Posterior cingulate gyrus (tissue), 11 donors: ENCODE measurements around the gene KCNK13.
"Not testable (repeated sequence)": the region's sequence is repeated elsewhere in the genome, so short reads cannot be mapped to it uniquely, and the experiment has no call there.

Experiments
- DNase-seq, 10 donors: peaks; one replicate each; pipeline versions ENCODE4 v3.0.0 to v3.0.0-alpha.2; 2020 to 2021; ENCODE audit warnings: mixed read lengths in 3 of 10
- intact Hi-C: fragments of 100-400 bp; cut with DNase I; formaldehyde crosslinking; loops from one replicate; pipeline ENCODE4 v1.15.1; 2023

Gene KCNK13

DNA sequence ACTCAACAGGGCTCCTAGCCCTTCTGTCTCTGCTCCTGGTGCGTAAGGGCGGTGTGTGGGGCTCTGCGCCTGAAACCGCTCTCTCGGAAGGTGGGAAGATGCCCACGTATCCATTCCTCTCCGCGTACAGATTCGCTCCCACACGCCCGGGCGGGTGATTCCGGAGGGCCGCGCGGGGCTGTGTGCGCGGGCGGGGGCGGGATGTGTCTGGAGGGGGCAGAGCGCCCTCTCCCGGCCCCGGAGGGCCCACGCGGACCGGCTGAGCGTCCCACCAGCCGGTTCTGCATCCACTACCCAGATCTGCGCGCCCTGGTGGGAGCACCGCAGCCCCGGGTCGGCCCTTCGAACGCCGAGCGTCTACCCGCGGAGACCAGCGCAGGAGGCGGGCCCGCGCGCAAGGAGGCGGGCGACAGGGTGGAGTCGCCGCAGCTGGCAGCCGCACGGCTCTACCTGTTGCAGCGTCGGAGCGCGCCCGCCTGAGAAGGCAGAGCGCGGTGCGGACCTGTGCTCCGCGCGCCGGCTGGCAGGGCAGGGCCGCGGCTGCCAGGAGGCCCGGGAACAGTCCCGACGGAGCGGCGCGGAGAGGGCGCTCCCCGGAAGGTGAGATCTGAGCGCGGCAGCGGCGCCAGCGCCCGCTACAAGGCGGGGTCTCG lies 1.4 kb upstream of the KCNK13 start:
- DNase-seq = peak; percentile 27 to 95 (median 64)
- intact Hi-C loops = loop anchor here (1.0 to 5.0 kb wide), 2 partner anchors 87 to 1018 kb away; no protein-coding TSS in a partner anchor

DNA sequence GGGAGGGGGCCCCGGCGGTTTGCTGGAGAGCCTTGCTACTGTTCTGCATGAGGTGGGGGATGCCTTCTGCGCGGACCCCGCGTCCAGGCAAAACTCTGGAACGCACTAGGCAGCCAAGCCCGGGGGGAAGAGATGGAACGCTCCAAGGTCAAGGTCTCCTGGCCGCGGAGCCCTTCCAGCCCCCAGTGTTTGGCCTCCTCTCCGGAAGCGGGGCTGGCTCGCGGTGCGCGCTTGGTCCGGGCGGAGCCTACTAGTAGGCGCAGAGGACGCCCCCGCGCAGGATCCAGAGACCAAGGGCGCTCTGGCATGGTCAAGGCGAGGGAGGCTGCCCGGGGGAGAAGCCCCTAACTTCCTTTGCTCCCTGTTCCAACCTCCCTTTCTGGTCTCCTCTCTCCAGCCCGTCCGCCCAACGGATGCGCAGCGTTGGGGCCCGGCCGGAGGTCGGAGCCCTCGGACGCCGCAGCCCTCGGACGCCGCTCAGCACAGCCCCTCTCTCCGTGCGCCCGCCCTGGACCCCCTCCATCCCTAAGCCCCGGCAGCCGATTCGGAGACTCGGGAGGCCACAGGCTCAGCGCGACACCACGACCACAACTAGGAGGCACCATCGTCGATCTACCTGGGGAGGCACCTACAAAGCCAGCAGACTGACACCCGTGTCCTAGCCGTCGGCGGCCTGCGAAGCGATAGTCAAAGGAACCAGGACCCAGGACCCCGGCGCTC lies 669 bp upstream of the KCNK13 start:
- intact Hi-C loops = loop anchor here (1.0 to 5.0 kb wide), 2 partner anchors 88 to 1019 kb away; no protein-coding TSS in a partner anchor
- DNase-seq = peak in 1 of 10 donors; percentile 84

DNA sequence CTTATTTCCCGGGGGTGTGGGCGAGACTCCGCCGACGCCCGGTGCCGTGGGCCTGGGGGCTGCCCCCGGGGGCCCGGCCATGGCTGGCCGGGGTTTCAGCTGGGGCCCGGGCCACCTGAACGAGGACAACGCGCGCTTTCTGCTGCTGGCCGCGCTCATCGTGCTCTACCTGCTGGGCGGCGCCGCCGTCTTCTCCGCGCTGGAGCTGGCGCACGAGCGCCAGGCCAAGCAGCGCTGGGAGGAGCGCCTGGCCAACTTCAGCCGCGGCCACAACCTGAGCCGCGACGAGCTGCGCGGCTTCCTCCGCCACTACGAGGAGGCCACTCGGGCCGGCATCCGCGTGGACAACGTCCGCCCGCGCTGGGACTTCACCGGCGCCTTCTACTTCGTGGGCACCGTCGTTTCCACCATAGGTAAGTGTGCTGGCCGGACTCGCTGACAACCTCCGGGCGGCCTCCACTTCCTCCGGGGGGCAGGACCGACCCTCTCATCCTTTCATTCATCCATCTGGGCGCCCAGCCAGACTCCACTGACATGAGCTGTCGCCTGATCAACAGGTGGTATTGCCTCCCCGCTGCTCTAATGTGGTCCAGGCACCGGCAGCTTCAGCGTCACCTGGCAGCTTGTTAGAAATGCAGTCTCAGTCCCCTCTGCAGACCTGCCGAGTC lies 467 bp downstream of the KCNK13 start:
- DNase-seq = peak in 2 of 10 donors; percentile 15 to 80
- intact Hi-C loops = loop anchor here (5.0 kb wide), 1 partner anchor 1020 kb away; no protein-coding TSS in a partner anchor

DNA sequence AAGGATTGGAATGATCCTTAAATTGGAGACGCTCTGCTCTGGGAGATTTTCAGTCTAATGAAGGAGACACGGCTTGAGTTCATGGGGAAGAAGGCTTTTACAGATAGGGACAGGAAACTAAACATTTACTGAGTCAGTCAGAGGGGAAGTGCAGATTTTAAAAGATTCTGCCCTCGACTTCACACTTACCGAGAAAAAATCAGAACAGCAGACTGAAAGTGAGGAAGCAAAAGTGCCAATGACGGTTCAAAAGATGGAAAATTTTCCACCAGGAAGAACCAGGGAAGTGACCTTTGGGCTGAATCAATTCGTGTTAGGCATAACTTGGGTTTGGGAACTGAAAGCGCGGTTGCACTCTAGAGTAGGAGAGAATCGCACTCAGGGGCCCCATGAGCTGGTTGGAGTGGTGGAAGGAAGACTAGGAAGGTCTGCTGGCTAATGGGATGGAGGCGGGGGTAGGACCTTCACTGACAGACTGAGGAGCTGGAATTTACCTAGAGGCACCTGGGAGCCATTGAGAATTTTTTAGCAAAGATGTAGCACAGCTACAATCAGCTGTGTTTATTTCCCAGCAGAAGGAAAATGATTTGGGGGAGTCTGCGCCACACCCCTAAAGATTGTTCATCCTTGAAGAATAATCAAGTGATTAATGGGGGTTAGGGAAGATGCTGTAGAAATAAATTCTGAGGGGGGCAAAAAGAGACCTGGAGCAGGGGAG lies 1.2 kb downstream of the KCNK13 start:
- intact Hi-C loops = loop anchor here (5.0 kb wide), 1 partner anchor 1021 kb away; no protein-coding TSS in a partner anchor
- DNase-seq = no peak

DNA sequence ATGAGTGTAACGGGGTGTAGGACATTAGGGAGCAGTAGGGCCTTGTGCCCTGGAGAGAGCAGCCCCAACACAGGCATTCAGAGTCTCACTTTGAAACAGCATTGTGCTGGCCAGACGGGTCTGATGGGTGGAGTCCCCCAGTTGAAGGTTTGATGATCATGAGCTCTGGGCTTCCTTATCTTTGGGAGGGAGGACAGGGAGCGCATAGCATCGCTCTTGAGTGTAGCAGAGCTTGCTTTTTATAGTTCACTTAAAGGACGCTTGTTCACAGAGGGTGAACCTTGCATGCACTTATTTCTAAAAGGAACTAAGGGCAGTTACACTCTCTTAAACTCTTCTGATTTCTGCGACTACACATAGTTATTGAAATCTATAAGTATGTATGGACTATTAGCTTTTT lies 10.6 kb downstream of the KCNK13 start:
- intact Hi-C loops = no loop called here
- DNase-seq = no peak

DNA sequence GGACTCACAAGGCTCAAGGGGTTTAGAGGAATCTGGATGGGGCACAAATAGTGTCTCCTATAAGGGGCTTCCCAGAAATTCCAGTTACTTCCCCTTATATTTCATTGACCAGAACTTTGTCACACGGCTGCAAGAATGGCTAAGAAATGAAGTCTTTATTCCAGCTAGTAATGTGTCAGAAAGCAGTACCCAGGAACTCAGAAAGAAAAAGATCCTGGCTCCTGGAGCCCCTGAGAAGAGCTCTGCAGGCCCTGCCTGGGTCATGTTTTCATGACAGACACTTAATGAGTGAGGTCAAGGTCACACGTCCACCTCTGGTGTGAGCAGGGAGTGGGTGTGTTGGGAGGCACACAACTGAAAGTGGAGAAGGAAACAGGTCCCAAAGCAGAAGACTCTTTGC lies 17.8 kb downstream of the KCNK13 start:
- intact Hi-C loops = no loop called here
- no peak for DNase-seq

DNA sequence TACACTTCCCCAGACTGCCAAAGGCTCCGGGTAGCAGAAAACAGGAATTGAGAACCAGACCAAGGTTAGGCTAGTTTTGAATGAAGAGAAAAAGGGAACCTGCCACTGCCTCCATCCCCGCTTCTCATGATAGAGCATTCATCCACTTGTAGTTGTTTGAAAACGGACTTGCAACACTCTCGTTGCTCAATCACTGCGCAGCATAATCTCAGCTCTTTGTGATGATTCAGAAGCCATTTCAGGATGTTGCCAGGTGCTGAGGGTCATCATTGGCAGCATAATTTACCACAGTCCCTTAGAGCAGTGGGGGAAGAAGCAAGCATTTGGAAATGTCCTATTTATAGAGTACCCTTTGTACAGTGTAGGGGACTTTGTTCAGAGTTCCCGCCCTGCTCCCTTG lies 25.6 kb downstream of the KCNK13 start:
- intact Hi-C loops = no loop called here
- DNase-seq = peak in 4 of 10 donors; percentile 10 to 31 (median 10)

DNA sequence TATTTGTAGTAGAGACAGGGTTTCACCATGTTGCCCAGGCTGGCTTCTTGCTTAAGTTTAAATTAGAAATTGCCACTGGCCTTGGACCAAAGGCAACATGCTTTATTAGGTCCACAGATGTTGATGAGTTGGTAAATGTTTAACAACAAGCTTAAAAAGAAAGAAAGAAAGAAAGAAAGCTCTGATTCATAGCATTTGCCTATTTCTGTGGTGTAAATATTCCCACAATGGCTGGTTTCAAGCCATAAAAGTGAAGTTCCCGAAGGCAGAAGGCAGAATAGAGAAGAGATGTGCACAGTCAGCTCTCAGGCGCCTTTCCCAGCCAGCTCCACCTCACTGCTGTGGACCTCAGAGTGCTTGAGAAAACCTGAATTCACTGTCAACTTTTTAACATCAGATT lies 26.4 kb downstream of the KCNK13 start:
- no peak for DNase-seq
- intact Hi-C loops = no loop called here

DNA sequence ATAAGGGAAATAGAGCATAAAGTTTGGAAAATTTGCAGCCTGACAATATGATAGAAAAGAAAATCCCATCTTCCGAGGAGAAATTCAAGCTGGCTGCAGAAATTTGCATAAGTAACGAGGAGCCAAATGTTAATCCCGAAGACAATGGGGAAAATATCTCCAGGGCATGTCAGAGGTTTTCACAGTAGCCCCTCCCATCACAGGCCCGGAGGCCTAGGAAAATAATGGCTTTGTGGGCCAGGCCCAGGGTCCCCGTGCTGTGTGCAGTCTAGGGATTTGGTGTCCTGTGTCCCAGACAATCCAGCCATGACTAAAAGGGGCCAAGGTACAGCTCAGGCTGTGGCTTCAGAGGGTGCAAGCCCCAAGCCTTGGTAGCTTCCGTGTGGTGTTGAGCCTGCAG lies 27.7 kb downstream of the KCNK13 start:
- DNase-seq, intact Hi-C loops: not testable (repeated sequence)

DNA sequence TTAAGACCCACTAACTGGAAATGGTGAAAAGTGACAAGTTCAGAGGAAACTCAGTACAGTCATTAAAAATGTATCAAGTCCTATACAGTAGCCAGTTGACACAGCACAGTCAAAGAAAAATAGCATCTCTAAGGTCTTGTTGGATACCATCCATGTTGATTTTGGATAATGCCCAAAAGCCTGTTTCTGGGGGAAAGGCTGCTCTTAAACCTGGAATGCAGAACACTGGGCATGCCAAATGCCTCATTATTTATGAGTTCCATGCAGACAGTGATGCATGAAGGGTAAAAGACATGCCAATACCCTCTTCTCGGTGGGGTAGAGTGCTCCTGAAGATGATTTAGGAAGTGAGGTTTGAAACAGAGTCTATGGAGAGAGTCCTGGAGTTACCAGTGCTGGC lies 29.6 kb downstream of the KCNK13 start:
- intact Hi-C loops = no loop called here
- no peak for DNase-seq

DNA sequence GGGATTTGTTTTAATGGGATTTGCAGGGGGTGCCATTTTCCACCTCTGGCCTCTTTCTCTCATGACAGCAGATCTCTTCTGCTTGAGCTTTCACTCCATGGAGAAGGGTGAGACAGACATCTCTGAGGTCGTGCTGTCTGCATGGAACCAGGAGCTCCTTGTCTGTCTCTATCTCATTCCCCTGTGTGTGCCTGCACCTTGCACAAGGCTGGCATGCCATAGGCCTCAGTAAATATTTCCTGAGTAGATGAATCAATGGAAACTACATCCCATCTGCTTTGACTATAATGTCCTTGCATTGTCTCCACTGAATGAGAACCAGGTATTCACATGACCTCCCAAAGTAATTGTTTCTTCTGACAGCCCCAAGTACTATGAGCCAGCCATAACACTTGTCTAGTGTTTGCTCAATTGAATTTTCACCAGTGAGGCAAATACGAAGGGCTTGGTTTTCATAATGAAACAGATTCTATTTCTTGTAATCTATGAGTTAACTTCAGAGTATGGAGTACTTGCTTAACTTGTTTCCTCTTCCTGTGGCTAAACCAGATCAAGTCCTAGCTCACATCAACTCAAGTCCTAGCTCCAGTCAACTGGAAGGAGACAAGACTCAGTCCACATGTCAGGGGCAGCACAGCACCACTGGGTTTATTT lies 32.3 kb downstream of the KCNK13 start:
- intact Hi-C loops = no loop called here
- no peak for DNase-seq

DNA sequence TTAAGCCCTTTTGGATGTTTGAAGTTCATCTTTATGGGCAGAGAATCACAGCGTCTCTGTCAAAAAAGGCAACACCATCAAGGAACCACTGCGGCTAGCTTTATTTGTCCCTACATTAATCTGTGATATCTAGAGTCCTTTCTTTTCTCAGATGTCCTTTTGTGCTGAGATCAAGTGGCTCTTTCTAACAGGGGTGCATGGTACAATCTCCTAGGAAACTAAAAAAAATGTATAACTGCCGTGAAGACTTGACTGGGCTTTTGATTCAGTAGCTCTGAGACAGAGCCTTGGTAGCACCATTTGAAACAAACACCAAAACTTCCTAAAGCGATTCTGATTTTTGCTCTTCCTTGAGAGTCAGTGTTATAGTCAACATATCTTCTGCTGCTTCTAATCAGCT lies 33.3 kb downstream of the KCNK13 start:
- no peak for DNase-seq
- intact Hi-C loops = no loop called here

DNA sequence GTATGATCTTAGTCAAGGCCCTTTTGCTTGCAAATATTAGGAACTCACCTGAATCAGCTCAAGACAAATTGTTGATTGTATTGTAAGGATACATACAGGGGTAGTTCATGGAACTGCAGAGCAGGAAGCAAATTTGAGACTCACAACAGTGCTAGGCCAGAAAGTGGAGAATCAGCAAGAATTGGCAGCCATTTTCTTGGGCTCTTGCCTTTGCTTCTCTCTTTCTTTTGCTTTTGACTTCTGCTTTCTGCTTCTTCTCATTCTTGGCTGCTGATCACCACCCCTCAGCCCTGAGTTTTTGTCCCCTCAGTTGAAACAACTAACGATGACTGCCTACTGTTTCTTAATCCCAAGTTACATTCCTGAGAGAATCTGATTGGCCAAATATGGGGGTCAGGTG lies 34.8 kb downstream of the KCNK13 start:
- intact Hi-C loops = no loop called here

DNA sequence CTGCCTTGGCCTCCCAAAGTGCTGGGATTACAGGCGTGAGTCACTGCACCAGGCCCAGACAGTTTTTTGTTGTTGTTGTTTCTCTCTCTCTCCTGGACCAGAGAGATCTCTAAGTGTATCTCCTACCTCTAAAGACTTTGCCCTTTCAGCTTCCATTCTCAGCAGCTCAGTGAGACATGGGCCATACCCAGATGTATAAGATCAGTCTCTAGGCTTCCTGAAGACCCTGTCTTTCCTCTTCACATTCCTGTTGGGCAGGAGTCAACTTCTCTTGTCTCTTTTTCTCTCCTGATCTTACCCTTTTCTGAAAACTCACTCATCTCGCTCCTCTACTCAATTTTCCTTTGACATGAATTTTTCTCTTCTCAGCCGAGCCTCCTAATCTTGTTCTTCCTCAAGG lies 42.0 kb downstream of the KCNK13 start:
- intact Hi-C loops = no loop called here
- DNase-seq = no peak

More for the DNA sequence above, 34.8 kb downstream of the KCNK13 start:
- no peak for DNase-seq

DNA sequence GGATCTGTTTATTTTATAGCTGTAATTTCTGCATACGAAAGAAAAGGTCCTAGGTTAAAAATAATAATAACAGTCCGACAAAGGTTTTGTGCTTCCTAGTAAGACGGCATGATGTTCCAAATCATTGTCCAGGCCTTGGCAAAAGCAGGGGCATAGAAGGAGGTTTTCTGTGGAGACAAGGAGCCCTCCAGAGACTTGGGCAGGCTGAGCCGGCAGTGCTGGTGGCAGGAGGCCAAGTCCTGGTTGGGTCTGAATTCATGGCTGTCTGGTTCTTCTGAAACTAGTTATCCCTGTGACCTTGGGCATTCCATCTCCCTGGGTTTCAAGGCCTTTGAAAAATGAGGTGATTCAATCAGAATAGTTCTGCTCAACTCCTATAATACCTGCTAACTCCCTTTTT lies 44.0 kb downstream of the KCNK13 start:
- intact Hi-C loops = no loop called here
- peak in 8 of 10 donors; percentile 19 to 82 (median 50) for DNase-seq

DNA sequence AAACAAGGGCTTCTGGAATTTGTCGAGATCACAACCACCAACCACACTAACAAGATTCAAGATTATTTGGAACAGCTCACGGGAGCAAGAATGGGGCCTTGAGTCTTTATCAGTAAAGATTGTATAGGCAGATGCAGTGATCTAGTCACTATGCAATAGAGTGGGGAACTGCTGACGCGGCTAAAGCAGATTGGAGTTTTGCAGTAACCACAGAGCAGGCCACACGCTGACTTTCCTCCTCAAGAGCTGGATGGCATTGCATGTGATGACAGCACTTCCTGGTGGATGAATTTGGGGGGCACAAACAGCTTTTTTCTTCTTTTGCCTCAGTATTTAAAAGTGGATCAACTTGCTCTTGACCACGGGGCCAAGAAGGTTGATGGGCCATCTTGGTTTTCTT lies 46.0 kb downstream of the KCNK13 start:
- peak in 1 of 10 donors; percentile 9 for DNase-seq
- intact Hi-C loops = no loop called here

DNA sequence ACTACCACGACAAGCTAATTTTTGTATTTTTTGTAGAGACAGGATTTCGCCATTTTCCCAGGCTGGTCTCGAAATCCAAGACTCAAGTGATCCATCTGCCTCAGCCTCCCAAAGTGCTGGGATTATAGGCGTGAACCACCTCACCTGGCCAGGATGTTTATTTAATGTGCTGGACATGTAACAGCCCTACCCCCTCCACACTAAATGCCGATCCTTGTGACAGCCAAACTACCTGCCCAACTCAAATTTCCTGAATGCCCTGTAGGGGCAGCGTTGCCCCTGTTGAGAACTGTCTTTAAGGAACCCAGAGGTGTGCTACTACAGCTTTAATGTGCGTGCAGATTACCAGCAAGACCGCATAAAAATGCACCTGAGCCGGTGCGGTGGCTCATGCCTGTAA lies 48.1 kb downstream of the KCNK13 start:
- intact Hi-C loops = no loop called here
- no peak for DNase-seq

DNA sequence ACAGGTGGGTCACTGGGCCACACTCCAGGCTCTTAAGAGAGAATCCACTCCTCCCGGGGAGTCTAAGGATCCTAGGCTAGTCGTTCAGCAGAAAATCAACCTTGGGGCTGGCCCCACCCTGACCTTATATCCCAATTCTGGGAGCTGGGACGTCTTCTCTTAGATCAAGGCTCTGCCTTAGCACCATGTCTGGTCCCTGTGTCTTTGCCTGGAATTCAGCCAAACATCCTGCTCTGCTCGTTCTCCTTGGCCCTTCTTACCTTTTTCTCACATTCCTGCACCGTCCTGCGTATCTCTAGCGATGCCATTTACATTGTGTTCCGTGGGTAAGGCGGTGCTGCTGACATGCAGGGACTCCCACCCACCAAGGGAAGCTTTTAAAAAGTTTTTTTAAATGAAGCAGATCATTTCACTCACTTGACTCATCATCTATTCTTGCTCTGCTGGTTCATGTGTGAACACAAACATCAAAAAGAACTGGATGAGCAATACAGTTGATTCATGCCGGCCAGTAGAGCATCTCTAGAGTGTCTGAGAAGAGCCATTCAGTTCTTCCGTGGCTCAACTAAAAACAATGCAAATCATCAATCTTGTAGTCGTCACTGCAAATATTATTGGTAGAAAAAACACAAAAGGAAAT lies 50.2 kb downstream of the KCNK13 start:
- DNase-seq = no peak
- intact Hi-C loops = no loop called here

DNA sequence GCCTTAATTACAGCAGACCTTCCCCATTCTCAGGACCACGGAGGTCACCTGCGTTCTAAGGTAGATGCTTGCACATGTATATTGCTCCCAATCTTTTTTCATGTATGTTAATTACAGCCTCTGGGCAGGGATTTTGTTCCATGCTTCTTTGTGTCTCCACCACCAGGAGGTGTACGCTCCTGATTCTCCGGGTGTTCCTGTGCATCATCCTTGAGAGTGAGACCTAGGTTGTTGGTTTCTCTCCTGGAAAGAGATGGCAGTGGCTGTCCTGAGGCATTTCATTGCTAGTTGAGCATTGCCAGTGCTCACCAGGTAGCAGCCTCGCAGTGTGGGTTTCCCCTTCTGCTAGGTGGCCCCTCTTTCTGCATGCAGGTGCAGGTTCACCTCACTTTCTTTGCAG lies 52.8 kb downstream of the KCNK13 start:
- no peak for DNase-seq
- intact Hi-C loops = no loop called here

DNA sequence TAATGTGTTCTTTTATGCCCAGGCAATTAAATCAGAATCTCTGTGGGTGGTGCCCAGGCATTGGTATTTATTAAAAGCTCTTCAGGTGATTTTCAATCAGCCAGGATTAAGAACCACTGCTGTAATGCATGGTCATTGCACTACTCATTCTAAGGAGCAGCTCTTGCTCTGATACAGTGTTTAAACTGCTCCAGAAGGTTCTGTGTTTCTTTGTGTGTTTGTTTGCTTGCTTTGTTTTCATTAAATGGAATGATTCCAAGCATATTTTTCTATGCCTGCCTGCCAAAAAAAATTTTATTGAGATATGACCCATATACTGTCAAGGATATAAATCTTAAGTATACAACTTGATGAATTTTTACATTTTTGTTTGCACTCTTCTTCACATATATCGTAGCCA lies 54.0 kb downstream of the KCNK13 start:
- DNase-seq = no peak
- intact Hi-C loops = no loop called here
